ENCODE results near the gene BBX.
"Not testable (repeated sequence)": the region's sequence is repeated elsewhere in the genome, so short reads cannot be mapped to it uniquely, and the experiment has no call there.

Gene BBX

GRCh38 chr3:107796791-107797190 is 274.0 kb downstream of the BBX start:
- no peak for DNase-seq (ENCODE audit: low read depth in 2 of 2)

- DNase-seq (ENCODE audit: low read depth in 2 of 2): no peak
Measured at GRCh38 chr3:107797586-107797985, 274.8 kb downstream of the BBX start.

- DNase-seq (ENCODE audit: low read depth in 2 of 2): no peak
Measured at GRCh38 chr3:107798381-107798780, 275.6 kb downstream of the BBX start.

GRCh38 chr3:107800710-107801109 is 277.9 kb downstream of the BBX start:
- no peak for DNase-seq (ENCODE audit: low read depth in 2 of 2)

DNA sequence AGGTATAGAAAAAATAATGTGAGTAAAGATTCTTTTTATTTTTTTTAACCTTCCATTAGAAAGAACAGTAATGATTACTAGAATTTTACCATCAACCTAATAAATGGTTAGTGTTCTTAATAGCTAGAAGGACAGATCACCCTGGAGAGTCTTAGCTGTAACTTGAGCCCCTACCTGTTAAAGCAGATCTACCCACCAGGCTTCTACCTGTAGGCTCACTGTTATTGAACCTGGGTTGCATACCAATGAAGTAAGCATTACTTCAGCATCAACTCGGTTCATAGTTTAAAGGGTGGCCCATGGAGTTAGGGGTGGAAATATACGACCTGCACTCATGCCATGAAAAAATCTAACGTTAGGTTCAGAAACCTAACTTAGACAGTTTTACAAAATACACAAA is 280.4 kb downstream of the BBX start:
- no peak for DNase-seq (ENCODE audit: low read depth in 2 of 2)

DNA sequence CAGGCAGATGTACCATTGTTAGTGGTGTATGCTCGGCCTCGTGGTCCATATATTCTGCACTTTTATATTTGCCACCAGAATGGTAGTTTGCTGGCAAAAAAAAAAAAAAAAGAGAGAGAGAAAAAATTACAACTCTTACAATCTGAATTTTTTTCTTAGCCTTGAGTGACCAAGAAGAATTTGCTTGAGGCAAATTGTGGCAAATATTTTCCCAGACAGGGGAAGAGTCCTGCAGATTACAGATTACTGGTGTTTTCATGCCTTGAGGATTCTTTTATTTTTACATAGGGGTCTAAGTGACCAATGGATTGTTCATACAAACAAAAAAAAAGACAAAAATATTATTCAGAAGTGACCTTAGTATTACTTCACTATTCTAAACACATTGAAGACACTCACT is 283.3 kb downstream of the BBX start:
- no peak for DNase-seq (ENCODE audit: low read depth in 2 of 2)

DNA sequence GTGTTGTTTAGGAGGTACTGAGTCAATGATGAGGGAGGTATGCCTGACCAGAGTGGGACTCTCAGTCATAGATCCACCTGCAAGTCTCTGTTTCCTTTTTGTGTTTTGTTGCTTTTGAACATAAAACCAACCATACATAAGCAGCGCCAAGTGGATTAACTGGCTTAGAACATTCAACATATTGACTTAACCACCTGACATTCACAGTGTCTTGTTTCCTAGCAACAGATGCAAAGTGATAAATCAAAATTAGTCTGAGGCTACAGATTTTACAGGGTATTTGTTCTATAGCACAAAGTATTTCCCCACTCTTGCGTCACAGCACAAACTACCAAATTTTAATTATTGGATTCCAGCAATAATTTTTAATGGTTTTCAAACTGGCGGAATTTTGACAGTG is 283.8 kb downstream of the BBX start:
- DNase-seq (ENCODE audit: low read depth in 2 of 2): no peak

DNA sequence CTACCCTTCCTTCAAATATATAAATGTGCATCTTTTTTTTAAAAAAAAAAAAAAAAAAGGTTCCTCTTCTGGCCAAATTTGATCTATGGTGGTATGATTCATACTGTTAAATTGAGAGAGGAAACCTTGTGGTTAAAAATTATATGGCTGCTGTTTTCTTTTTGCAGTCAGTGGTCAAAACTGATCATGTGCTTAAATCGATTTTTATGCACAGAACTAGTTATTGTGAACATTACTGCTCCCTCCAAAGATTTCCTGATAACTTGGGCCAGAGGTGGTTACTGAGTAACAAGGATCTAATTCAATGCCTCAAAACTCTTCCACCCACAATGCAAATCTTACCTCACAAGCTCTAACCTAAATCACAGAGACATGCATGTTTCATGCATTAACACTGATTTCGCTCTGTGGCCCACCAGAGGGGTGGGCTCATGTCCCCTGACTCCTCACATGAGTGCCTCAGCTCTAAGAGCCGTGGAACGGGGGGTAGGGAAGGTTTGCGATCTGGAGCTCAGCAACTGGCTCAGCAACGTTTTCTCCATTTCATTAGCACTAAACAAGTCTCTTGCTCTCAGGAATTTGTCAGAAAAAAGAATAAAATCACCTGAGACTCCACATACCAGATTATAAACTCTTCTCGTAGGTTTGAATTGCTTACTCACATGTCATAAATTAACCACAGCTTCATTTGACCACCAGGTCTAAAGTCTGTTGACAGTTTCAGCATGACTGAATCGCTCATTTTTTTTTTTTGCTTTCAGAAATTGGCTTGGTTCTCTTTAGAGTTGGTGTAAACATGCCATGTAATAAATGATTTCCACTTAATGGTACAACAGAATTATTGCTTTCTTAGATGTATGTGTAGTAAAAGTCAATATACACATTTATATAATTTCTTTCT is 287.7 kb downstream of the BBX start:
- no peak for DNase-seq (ENCODE audit: low read depth in 2 of 2)

DNA sequence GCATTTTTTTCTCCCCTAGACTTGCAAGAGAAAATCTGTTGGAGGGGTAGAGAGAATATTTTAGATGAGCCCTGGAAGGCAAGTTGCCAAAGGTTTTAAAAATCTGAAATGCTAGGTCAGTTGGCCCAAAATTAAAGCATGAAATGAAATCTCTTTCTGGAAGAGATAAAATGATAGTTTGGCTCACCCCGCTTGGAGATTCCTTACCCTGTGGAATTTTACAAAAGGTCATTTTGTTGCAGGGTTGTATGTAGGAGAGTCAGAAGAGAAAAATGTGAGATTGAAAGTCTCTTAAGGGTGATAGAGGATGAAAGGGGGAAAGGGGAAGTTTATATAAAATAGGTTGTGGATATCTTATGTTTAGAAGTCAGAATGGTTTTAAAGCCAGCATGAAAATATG is 290.3 kb downstream of the BBX start:
- no peak for DNase-seq (ENCODE audit: low read depth in 2 of 2)

DNA sequence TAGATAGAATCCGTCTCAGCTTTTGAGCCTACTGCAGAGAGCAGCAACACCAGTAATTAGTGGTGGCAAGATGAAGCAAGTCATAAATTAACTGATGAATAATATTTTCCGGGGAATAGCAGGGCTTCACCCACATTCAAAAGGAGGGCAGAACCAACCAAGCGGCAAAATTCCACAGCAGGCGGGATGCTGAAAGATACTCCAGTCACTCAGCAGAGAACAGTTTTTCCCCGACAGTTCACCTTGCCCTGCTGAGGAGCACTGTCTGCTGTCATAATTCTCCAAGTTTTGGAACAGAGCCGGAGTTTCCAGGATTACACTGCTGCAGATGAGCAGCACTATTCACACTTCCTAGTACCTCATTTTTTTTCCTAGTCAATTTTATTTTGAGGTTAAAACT is 293.3 kb downstream of the BBX start:
- no peak for DNase-seq (ENCODE audit: low read depth in 2 of 2)

- no peak for DNase-seq (ENCODE audit: low read depth in 2 of 2)
Measured at GRCh38 chr3:107817076-107817475, 294.3 kb downstream of the BBX start.

DNA sequence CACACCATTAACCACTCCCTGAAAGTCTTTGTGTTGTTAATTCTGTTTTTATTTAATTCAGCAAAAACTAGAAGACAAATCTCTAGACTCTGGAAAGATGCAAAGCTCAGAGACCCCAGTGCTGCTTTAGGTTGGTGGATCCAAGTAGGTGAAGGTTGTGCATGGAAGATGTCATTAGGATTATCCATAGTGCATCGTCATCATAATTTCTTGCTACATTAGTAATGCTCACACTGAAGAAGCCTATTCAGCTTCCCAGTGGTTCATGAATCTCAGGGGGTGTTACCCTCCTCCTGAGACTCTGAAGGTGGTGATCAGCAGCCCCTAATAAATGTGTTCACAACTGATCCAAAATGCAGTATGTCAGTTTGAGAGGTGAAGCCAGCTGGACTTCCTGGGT is 295.3 kb downstream of the BBX start:
- DNase-seq (ENCODE audit: low read depth in 2 of 2): no peak

GRCh38 chr3:107819656-107820055 is 296.9 kb downstream of the BBX start:
- DNase-seq (ENCODE audit: low read depth in 2 of 2): no peak

DNA sequence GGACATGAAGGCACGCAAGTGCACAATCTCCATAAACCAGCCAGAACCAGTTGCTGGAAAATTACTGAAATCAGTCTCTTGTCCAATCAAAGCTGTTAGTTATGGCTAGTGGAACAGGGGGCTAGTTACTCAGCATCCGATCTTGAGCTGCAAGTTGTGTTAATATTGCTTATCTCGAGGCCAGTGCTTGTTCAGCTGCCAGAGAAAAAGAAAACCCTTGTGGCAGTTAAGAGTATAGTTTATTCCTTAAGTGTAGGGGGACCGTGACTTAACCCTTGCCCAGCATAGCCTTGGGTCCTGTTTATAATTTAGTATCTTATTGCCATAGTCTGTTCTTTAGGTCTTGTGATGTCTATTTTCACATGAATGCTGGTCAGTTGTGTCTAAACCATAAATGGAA is 299.5 kb downstream of the BBX start:
- DNase-seq (ENCODE audit: low read depth in 2 of 2): no peak

- DNase-seq (ENCODE audit: low read depth in 2 of 2): no peak
Measured at GRCh38 chr3:107824822-107825371, 302.1 kb downstream of the BBX start.

- DNase-seq (ENCODE audit: low read depth in 2 of 2): no peak
Measured at GRCh38 chr3:107825556-107825955, 302.8 kb downstream of the BBX start.

DNA sequence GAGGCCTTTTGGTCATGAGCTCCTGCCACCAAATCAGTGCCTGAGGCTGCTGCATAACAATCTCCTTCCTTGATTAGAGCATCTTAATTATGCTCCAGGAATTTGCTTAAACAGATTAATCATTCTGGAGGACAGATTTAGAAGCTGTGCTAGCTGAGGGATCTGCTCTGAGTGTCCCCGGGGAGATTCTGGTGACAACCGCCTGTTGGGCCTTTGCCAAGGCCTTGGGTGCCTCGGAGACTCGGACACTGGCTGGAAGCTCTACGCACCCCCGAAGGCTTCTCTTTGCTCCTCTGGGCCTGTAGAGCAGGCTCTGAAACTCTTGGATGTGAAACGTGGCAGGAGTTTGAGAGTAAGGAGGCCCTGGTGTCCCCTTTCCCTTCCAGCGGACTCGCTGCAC is 304.0 kb downstream of the BBX start:
- DNase-seq (ENCODE audit: low read depth in 2 of 2): no peak

- DNase-seq (ENCODE audit: low read depth in 2 of 2): no peak
Measured at GRCh38 chr3:107829185-107829584, 306.4 kb downstream of the BBX start.

DNA sequence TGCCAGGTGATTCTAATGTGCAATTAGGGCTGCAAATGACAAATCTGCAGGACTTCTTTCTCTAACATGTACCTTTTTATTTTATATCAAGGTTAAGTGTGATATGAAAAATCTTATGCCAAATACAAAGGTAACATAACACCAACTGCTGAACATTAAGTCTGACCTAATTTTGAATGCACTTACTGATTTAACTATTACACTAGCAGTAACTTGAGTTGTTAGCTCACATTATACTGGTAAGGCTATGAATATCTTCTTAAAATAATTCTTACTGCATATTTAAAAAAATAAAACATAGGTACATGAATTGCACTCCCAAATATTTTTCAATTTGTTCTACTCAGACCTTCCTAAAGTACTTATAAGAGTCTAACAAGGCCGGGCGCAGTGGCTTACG is 308.8 kb downstream of the BBX start:
- DNase-seq (ENCODE audit: low read depth in 2 of 2): no peak

DNA sequence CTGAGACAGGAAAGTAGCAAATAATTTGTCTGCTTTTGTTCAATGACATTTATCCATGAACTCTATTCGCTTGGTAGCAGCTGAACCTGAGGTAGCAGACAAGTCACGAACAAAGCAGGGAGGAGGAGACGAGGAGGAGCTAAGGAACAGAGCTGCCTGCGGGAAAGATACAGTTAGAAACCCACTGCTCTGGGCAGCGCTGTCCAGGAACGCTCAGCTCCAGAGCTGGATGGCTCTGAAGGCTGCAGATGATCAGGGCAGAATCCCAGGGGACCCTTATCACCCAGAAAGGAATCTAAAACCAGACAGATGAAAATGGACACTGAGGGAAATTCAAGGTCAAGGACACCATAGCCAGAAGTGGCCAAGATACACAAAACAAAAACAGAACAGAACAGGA is 310.3 kb downstream of the BBX start:
- DNase-seq (ENCODE audit: low read depth in 2 of 2): no peak

- DNase-seq (ENCODE audit: low read depth in 2 of 2): no peak
Measured at GRCh38 chr3:107833722-107834416, 311.1 kb downstream of the BBX start.

GRCh38 chr3:107835001-107835400 is 312.2 kb downstream of the BBX start:
- not testable (repeated sequence) for DNase-seq (ENCODE audit: low read depth in 2 of 2)
